Progenitor cell of endocrine pancreas (in vitro differentiated cells): ENCODE results near the gene NCF2. TPM values are rescaled to one million over a fixed set of nuclear protein-coding genes. Genes with fewer than 3 reads are reported as not detected.

ENCODE experiments used
- DNase-seq: peaks from one replicate; pipeline ENCODE4 v3.0.0; 2021; ENCODE audit warnings: low spot score; ENCODE audit not compliant: unreplicated experiment
- H3K27ac Mint-ChIP-seq: 2 replicates; pipeline ENCODE4 v1.8.0; 2021; ENCODE audit warnings: mild to moderate bottlenecking, moderate library complexity, mixed read lengths
- H3K27me3 Mint-ChIP-seq: 2 replicates; pipeline ENCODE4 v1.8.0; 2021; ENCODE audit warnings: mixed read lengths
- H3K36me3 Mint-ChIP-seq: 2 replicates; pipeline ENCODE4 v1.8.0; 2022; ENCODE audit warnings: mixed read lengths; ENCODE audit not compliant: insufficient read depth
- H3K4me1 Mint-ChIP-seq: 2 replicates; pipeline ENCODE4 v1.8.0; 2021; ENCODE audit warnings: low read depth, mixed read lengths
- H3K4me3 Mint-ChIP-seq: 2 replicates; pipeline ENCODE4 v1.8.0; 2021; ENCODE audit warnings: low read depth, mild to moderate bottlenecking, moderate library complexity, mixed read lengths
- H3K9me3 Mint-ChIP-seq: 2 replicates; pipeline ENCODE4 v1.8.0; 2021; ENCODE audit warnings: low read depth, mixed read lengths
- CTCF ChIP-seq: fragments of 200-600 bp; sonication (generic); IDR thresholded peaks from one replicate; pipeline ENCODE4 v1.5.0; 2021; ENCODE audit warnings: antibody characterized with exemption, mild to moderate bottlenecking; ENCODE audit not compliant: unreplicated experiment
- total RNA-seq: library from RNA; stranded (reverse); gene quantifications from 2 replicates; pipeline ENCODE4 v1.2.1, GENCODE V29; 2021

Gene NCF2
- total RNA-seq, 1 donor from 2014 or later, result 0.67 TPM

GRCh38 chr1:183635606-183636333 lies 45.5 kb upstream of the NCF2 start, which contains the start of gene ARPC5:
ARPC5 (minus strand) TSS chr1:183635783; CDS start chr1:183635659, 124 bp downstream.
- peak; percentile 95 for DNase-seq
- H3K4me1 Mint-ChIP-seq, result peaks cover 31% of the 10 kb centered on the region
- H3K27ac Mint-ChIP-seq, result peak within 1 kb of the TSS; percentile 98
- H3K27me3 Mint-ChIP-seq, result peaks cover 2% of the 10 kb centered on the region
- TF ChIP-seq CTCF, result no peak
- H3K36me3 Mint-ChIP-seq, result peaks cover 3% of the 10 kb centered on the region
- no peaks in the 10 kb centered on the region for H3K9me3 Mint-ChIP-seq
- H3K4me3 Mint-ChIP-seq, result peak within 1 kb of the TSS; percentile 100

- DNase-seq, result peak; percentile 36
- Mint-ChIP-seq H3K27me3 (peaks cover 2% of the 10 kb centered on the region), H3K27ac (peak overlapping the region; percentile 98), H3K36me3 (peaks cover 5% of the 10 kb centered on the region), H3K4me3 (peak overlapping the region; percentile 100), H3K4me1 (peaks cover 31% of the 10 kb centered on the region), H3K9me3 (no peaks in the 10 kb centered on the region)
- no peak for TF ChIP-seq CTCF
Measured at GRCh38 chr1:183635099-183635605, 44.9 kb upstream of the NCF2 start.

GRCh38 chr1:183634429-183635065 lies 44.3 kb upstream of the NCF2 start:
- Mint-ChIP-seq H3K36me3 (peaks cover 5% of the 10 kb centered on the region), H3K4me3 (peak overlapping the region; percentile 100), H3K27ac (peak overlapping the region; percentile 98), H3K27me3 (peaks cover 2% of the 10 kb centered on the region), H3K9me3 (no peaks in the 10 kb centered on the region), H3K4me1 (peaks cover 30% of the 10 kb centered on the region)
- no peak for DNase-seq
- no peak for TF ChIP-seq CTCF

GRCh38 chr1:183633676-183634343 lies 43.6 kb upstream of the NCF2 start:
- H3K4me3 Mint-ChIP-seq, result peak overlapping the region; percentile 100
- peaks cover 6% of the 10 kb centered on the region for H3K36me3 Mint-ChIP-seq
- peaks cover 30% of the 10 kb centered on the region for H3K4me1 Mint-ChIP-seq
- H3K9me3 Mint-ChIP-seq, result no peaks in the 10 kb centered on the region
- H3K27ac Mint-ChIP-seq, result peak overlapping the region; percentile 12
- TF ChIP-seq CTCF, result peak; percentile 57
- peaks cover 2% of the 10 kb centered on the region for H3K27me3 Mint-ChIP-seq
- DNase-seq, result no peak

GRCh38 chr1:183632964-183633363 lies 42.7 kb upstream of the NCF2 start:
- Mint-ChIP-seq H3K4me1 (peaks cover 30% of the 10 kb centered on the region), H3K36me3 (peaks cover 13% of the 10 kb centered on the region), H3K9me3 (no peaks in the 10 kb centered on the region), H3K4me3 (peak overlapping the region; percentile 100), H3K27me3 (peaks cover 2% of the 10 kb centered on the region), H3K27ac (peak overlapping the region; percentile 9)
- TF ChIP-seq CTCF, result no peak
- DNase-seq, result no peak
